GM18517 (cell line): ENCODE data around the gene TM9SF2.
"Not testable (repeated sequence)": the region's sequence is repeated elsewhere in the genome, so short reads cannot be mapped to it uniquely, and the experiment has no call there.

Experiments used
- ATAC-seq: cut with Tn5 transposase; IDR thresholded peaks from one replicate; pipeline ENCODE4 v1.9.1; 2021; ENCODE audit warnings: mild to moderate bottlenecking, moderate library complexity; ENCODE audit not compliant: unreplicated experiment

TM9SF2 gene

GRCh38 chr13:99491750-99492149, 9.5 kb upstream of the TM9SF2 start:
- ATAC-seq: not testable (repeated sequence)

GRCh38 chr13:99495466-99496183, 5.6 kb upstream of the TM9SF2 start:
- no peak for ATAC-seq

- ATAC-seq: peak; percentile 44
Measured at GRCh38 chr13:99496184-99497142, 4.8 kb upstream of the TM9SF2 start.

- peak; percentile 45 for ATAC-seq
Measured at GRCh38 chr13:99498171-99499161, 2.8 kb upstream of the TM9SF2 start.

- ATAC-seq: no peak
Measured at GRCh38 chr13:99500839-99501183, 461 bp upstream of the TM9SF2 start.

- ATAC-seq: no peak
Measured at GRCh38 chr13:99501848-99502301, 603 bp downstream of the TM9SF2 start.

- ATAC-seq: no peak
Measured at GRCh38 chr13:99505814-99506269, 4.6 kb downstream of the TM9SF2 start.

GRCh38 chr13:99506634-99507033, 5.4 kb downstream of the TM9SF2 start:
- peak; percentile 81 for ATAC-seq

- no peak for ATAC-seq
Measured at GRCh38 chr13:99507054-99507453, 5.8 kb downstream of the TM9SF2 start.

GRCh38 chr13:99507551-99507950, 6.3 kb downstream of the TM9SF2 start:
- no peak for ATAC-seq

GRCh38 chr13:99507986-99508385, 6.7 kb downstream of the TM9SF2 start:
- ATAC-seq: no peak

- ATAC-seq: no peak
Measured at GRCh38 chr13:99509479-99509878, 8.2 kb downstream of the TM9SF2 start.

- ATAC-seq: no peak
Measured at GRCh38 chr13:99514801-99515200, 13.5 kb downstream of the TM9SF2 start.

- ATAC-seq: no peak
Measured at GRCh38 chr13:99516153-99516929, 15.1 kb downstream of the TM9SF2 start.

GRCh38 chr13:99517577-99517976, 16.3 kb downstream of the TM9SF2 start:
- ATAC-seq: no peak

- no peak for ATAC-seq
Measured at GRCh38 chr13:99517984-99518383, 16.7 kb downstream of the TM9SF2 start.

GRCh38 chr13:99522298-99522697, 21.0 kb downstream of the TM9SF2 start:
- no peak for ATAC-seq

GRCh38 chr13:99523838-99524237, 22.6 kb downstream of the TM9SF2 start:
- no peak for ATAC-seq

- no peak for ATAC-seq
Measured at GRCh38 chr13:99525967-99526366, 24.7 kb downstream of the TM9SF2 start.

GRCh38 chr13:99526549-99526948, 25.3 kb downstream of the TM9SF2 start:
- ATAC-seq: no peak
